Measurements from ENCODE around the gene DTNBP1. TPM values are rescaled to one million over a fixed set of nuclear protein-coding genes. Genes with fewer than 3 reads are reported as not detected.

DTNBP1 gene
- total RNA-seq, 4 donors from 2014 or later, result 5.2 to 14.7 (median 7.5) TPM

DNA sequence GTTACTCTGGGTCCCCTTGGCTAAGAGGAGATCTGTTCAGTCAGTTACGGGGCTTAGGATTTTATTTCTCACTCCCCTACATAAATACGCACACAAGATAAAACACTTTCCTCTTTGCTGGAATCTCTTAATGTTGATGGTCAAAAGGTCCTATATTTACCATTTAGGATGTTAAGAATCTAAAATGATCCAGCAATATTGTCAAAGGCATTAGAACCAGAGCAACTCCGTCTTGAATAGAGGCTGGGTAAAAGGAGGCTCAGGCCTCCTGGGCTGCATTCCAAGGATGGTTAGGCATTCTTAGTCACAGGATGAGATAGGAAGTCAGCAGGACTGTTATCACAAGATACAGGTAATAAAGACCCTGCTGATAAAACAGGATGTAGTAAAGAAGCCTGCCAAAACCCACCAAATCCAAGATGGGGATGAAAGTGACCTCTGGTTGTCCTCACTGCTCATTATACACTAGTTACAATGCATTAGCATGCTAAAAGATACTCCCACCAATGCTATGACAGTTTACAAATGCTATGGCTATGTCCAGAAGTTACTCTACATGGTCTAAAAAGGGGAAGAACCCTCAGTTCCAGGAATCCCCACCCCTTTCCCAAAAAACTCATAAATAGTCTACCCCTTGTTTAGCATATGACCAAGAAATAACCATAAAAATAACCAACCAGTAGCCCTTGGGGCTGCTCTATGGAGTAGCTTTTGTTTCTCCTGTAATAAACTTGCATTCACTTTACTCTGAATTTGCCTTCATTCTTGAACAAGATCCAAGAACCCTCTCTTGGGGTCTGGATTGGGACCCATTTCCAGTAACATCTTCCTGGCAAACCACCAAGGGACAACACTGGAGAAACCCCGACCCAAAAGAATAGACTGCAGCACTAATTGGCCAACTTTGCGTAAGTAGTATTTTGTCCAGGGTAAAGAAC lies 107.5 kb downstream of the DTNBP1 start:
- Histone ChIP-seq H3K36me3 (no peaks in the 10 kb centered on the region), H3K4me3 (no peak overlapping the region), H3K27me3 (no peaks in the 10 kb centered on the region), H3K27ac (no peak overlapping the region), H3K9me3 (no peaks in the 10 kb centered on the region), H3K4me1 (peaks cover 0 to 16% (median 0%) of the 10 kb centered on the region in 3 donors)
- no peak for DNase-seq
- 79 to 94% methylated on average over 5 of the region's 5 CpGs for WGBS, 2 donors
- TF ChIP-seq POLR2A (IDR thresholded peaks at IDR 0.05), result no peak
- TF ChIP-seq, protein P1, sequence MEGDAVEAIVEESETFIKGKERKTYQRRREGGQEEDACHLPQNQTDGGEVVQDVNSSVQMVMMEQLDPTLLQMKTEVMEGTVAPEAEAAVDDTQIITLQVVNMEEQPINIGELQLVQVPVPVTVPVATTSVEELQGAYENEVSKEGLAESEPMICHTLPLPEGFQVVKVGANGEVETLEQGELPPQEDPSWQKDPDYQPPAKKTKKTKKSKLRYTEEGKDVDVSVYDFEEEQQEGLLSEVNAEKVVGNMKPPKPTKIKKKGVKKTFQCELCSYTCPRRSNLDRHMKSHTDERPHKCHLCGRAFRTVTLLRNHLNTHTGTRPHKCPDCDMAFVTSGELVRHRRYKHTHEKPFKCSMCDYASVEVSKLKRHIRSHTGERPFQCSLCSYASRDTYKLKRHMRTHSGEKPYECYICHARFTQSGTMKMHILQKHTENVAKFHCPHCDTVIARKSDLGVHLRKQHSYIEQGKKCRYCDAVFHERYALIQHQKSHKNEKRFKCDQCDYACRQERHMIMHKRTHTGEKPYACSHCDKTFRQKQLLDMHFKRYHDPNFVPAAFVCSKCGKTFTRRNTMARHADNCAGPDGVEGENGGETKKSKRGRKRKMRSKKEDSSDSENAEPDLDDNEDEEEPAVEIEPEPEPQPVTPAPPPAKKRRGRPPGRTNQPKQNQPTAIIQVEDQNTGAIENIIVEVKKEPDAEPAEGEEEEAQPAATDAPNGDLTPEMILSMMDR (IDR thresholded peaks at IDR 0.05), result no peak
- intact Hi-C loops (cut with DNase I), result no loop called here

DNA sequence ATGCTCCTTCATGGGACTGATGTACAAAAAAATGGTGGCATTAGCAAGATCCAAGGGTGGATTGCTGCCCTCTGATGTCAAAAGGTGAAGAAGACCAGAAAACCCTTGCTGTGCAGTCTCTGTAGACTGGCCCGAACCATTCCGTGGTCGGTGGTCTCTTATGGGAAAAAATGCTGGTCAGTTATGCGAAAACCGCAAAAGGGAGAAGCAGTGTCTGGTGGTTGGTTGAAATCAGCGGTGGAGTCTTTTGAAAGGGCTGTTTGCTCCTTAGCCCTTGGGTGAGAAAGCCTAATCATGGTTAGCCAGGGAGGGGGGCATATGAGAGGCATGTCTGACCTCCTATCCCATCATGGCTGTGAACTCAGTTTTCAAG lies 108.1 kb downstream of the DTNBP1 start:
- Histone ChIP-seq H3K27ac (no peak overlapping the region), H3K27me3 (no peaks in the 10 kb centered on the region), H3K4me1 (peaks cover 0 to 16% (median 0%) of the 10 kb centered on the region in 3 donors), H3K9me3 (no peaks in the 10 kb centered on the region), H3K36me3 (no peaks in the 10 kb centered on the region), H3K4me3 (no peak overlapping the region)
- intact Hi-C loops (cut with DNase I), result no loop called here
- TF ChIP-seq POLR2A (IDR thresholded peaks at IDR 0.05), result no peak
- TF ChIP-seq, protein P1 (IDR thresholded peaks at IDR 0.05), result no peak
- no peak for DNase-seq
- 98% methylated on average over 6 of the region's 6 CpGs for WGBS, 2 donors

DNA sequence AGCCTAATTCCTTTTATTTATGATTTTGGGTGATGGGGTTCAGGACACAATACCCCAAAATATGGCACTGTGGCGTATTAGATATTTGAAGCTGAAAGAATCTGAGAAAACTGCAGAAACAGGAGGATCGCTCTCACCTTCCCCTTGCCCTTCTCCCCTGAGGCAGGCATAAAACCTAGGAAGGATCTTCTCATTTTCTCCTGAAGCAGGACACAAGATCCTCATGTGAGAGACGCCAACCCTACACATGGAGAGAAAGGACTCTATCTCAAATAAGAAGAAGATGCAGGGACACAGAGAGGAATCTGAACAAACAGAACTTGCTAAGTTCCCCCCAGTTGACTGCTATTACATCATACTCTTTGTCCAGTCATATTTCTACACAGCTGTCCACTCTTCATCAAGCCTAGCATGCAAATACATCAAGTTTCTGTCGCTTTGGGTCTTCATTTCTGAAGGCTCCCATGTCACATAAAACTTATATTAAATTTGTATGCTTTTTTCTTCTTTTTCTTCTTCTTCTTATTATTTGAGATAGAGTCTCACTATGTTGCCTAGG lies 109.0 kb downstream of the DTNBP1 start:
- DNase-seq, result no peak
- no peaks in the 10 kb centered on the region for H3K27me3 ChIP-seq
- H3K4me3 ChIP-seq, result no peak overlapping the region
- H3K36me3 ChIP-seq, result no peaks in the 10 kb centered on the region
- intact Hi-C loops (cut with DNase I), result no loop called here
- WGBS, 2 donors, result 96 to 97% methylated on average over 4 of the region's 4 CpGs
- TF ChIP-seq POLR2A (IDR thresholded peaks at IDR 0.05), result no peak
- TF ChIP-seq, protein P1 (IDR thresholded peaks at IDR 0.05), result no peak
- no peaks in the 10 kb centered on the region for H3K9me3 ChIP-seq
- peaks cover 0 to 16% (median 0%) of the 10 kb centered on the region in 3 donors for H3K4me1 ChIP-seq
- H3K27ac ChIP-seq, result no peak overlapping the region

DNA sequence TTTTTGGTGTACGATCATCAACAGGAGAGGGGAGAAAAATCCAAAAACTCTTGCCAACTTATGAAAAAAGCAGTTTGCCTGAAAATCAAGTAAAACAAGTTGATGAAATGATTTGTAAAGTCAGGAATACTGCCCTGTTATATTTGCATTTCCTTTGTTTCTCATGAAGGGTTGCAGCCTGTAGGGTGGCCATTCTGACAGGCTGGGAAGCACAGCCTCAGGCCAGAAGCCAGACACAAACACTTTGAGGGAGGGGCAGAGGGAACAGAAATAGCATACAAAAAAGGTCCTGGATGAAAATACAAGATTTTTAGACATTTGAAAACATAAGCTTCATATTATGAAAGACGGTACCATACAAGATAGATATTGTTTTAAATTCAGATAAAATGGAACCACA lies 109.8 kb downstream of the DTNBP1 start:
- no peak overlapping the region for H3K27ac ChIP-seq
- no peaks in the 10 kb centered on the region for H3K9me3 ChIP-seq
- WGBS, 2 donors, result 80 to 90% methylated on average over 2 of the region's 2 CpGs
- no peak overlapping the region for H3K4me3 ChIP-seq
- TF ChIP-seq, protein P1 (IDR thresholded peaks at IDR 0.05), result no peak
- no peak for TF ChIP-seq POLR2A (IDR thresholded peaks at IDR 0.05)
- no peaks in the 10 kb centered on the region for H3K36me3 ChIP-seq
- no peak for DNase-seq
- intact Hi-C loops (cut with DNase I), result no loop called here
- H3K4me1 ChIP-seq, result peaks cover 0 to 16% (median 0%) of the 10 kb centered on the region in 3 donors
- no peaks in the 10 kb centered on the region for H3K27me3 ChIP-seq

DNA sequence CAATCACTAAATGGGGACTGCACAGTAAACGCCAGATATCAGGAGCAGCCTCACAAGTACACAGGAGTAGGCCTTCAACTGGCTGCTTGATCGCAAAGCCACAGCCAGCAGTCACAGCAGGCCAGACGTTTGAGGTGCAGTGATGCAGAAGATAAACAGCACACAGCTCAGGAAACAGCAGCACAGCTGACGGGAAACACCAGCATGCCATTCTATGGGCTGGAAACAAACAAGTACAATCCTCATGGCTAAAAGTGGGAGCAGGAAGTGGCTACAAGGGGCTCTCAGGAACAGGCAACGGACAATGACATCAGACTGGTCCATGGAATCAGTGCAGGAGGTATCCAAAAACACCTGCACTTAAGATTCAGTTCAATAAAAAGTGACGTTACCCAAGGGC lies 111.0 kb downstream of the DTNBP1 start:
- H3K4me3 ChIP-seq, result no peak overlapping the region
- 55 to 68% methylated on average over 6 of the region's 6 CpGs for WGBS, 2 donors
- no peaks in the 10 kb centered on the region for H3K9me3 ChIP-seq
- no peak for DNase-seq
- TF ChIP-seq, protein P1 (IDR thresholded peaks at IDR 0.05), result no peak
- no peak for TF ChIP-seq POLR2A (IDR thresholded peaks at IDR 0.05)
- no peaks in the 10 kb centered on the region for H3K27me3 ChIP-seq
- H3K27ac ChIP-seq, result no peak overlapping the region
- intact Hi-C loops (cut with DNase I), result no loop called here
- no peaks in the 10 kb centered on the region for H3K36me3 ChIP-seq
- peaks cover 0 to 17% (median 0%) of the 10 kb centered on the region in 3 donors for H3K4me1 ChIP-seq

Measured in esophagus squamous epithelium (tissue), 5 donors.